HCT116 (cell line): ENCODE results near the gene APIP.

Experiments used
- POLR2A ChIP-seq: IDR thresholded peaks from 2 replicates; pipeline ENCODE4 v1.7.0; 2011; ENCODE audit warnings: borderline replicate concordance; ENCODE audit not compliant: insufficient read depth, insufficient read length; ENCODE audit errors: extremely low read depth
- POLR2AphosphoS5 ChIP-seq: IDR thresholded peaks from 2 replicates; pipeline ENCODE4 v1.6.1; 2011; ENCODE audit warnings: mild to moderate bottlenecking, low read depth, low read length, moderate library complexity

- TF ChIP-seq POLR2A: no peak
- no peak for TF ChIP-seq POLR2AphosphoS5
These were observed 58.7 kb downstream of the APIP start for GRCh38 chr11:34857463-34857862.
